ENCODE measurements around the gene KRT83.

KRT83 gene

DNA sequence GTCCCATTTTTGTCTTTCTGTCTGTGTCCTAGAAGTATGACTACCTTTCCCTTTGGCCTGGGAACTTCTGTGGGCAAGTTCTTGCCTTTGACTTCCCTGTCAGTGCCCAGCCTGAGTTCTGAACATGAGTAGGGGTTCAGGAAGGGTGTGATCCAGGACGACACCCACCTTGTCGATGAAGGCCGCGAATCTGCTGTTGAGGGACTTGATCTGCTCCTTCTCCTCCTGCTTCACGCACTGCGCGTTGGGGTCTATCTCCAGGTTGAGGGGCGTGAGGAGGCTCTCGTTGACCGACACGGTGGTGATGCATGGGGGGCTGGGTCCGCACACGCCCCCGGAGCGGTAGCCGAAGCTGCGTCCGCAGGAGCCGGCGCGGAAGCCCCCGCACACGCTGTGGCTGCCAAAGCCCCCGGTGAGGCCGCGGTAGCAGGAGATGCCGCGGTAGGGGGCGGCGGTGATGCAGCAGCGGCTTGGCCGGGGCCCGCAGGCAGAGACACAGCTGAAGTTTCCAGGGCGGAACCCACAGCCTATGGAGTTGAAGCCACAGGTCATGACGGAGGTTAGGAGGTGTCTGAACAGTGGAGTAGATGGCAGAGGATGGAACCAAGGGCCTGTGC, at the start of gene KRT83:
TSS of gene KRT83 (minus strand) at position 615 of the 617 bp plus-strand sequence. CDS start at position 552, 63 bp downstream.
- DNase-seq (no peak), ATAC-seq (no peak)
- Mint-ChIP-seq H3K27me3 (peaks cover 54% of the 10 kb centered on the region), H3K27ac (no peak within 1 kb of the TSS), H3K4me3 (no peak within 1 kb of the TSS), H3K4me1 (no peaks in the 10 kb centered on the region), H3K9me3 (no peaks in the 10 kb centered on the region)

DNA sequence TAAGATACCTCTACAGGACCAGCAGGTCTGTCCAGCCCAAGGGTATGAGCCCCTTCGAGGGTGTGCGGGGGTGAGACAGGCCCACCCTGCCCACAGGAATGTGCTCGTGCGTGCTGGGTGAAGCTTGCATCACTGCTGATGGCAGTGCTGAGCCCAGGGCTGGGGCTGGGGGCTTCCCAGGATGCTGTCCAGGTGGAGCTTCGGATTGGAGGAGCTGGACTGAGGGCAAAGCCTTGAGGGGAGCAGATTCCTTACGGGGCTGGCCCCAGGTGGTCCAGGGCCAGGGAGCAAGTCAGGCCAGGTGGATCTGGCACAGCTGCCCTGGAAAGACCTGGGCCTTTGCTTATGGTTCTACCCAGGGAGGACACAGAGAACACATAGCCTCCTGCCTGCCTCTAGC, 48.6 kb upstream of the KRT83 start:
- H3K9me3 Mint-ChIP-seq = no peaks in the 10 kb centered on the region
- DNase-seq (no peak), ATAC-seq (no peak)
- no peaks in the 10 kb centered on the region for H3K4me1 Mint-ChIP-seq
- no peaks in the 10 kb centered on the region for H3K27me3 Mint-ChIP-seq
- H3K27ac Mint-ChIP-seq = peak overlapping the region in 1 of 2 donors; percentile 43
- no peak overlapping the region for H3K4me3 Mint-ChIP-seq

DNA sequence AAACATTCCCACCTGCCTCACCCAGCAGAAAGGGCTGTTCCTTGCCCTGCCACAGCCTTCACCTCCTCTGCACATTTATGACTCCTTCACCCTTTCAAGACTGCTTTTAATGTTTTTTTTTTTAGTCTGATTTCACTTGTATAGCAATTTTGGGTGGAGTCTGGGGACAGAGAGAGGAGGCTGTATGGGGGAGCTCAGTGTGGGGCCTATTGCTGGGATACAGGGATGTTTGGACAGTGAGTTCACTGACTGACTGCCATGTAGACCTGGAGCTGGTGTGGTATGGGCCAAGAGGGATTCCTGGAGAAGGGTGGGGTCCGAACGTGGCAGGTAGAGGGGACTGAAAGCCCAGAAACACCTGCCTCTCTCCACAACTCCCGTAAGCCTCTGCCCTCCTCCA, 48.0 kb upstream of the KRT83 start:
- H3K27ac Mint-ChIP-seq = no peak overlapping the region
- no peaks in the 10 kb centered on the region for H3K4me1 Mint-ChIP-seq
- ATAC-seq (no peak), DNase-seq (no peak)
- no peaks in the 10 kb centered on the region for H3K27me3 Mint-ChIP-seq
- H3K4me3 Mint-ChIP-seq = no peak overlapping the region
- no peaks in the 10 kb centered on the region for H3K9me3 Mint-ChIP-seq

DNA sequence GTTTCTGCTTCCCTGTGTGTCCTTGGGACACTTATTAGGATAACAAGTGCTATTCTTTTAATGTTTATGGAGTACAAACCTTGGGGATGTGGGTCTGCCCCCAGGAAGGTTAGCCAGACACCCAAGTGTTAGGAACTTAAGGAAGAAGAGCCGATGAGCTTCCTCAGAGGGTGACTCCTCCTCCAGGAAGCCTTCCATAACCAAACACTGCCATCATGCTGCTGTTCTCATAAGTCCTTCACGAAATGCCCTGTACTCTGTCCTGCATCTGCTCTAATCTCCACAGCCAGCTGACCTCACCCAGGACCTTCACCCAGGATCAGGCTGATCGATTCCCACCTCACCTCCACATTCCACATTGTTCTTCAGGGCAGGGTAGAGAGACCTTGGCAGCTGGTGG, 47.3 kb upstream of the KRT83 start:
- DNase-seq = no peak
- ATAC-seq = no peak
- H3K4me3 Mint-ChIP-seq = no peak overlapping the region
- H3K27me3 Mint-ChIP-seq = no peaks in the 10 kb centered on the region
- no peaks in the 10 kb centered on the region for H3K9me3 Mint-ChIP-seq
- no peaks in the 10 kb centered on the region for H3K4me1 Mint-ChIP-seq
- H3K27ac Mint-ChIP-seq = no peak overlapping the region

DNA sequence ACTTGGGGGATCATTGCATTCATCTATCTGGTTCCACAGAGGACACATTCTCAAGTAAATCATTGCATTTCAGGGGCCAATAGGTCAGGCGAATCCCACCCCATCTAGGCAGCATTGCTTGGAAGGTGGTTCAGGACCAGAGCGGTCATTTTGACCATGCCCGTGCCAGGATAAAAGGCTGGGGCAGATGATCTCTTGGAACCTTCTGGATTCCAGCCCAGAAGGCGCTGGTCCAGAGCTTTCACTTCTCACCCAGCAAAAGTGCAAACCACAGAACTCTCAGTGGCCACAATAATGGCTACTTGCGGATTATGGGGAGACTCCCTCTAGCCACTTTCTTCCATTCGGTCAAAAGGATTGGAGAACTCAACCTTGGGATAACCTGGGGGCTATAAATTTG, 46.7 kb upstream of the KRT83 start:
- no peaks in the 10 kb centered on the region for H3K9me3 Mint-ChIP-seq
- ATAC-seq (no peak), DNase-seq (no peak)
- no peak overlapping the region for H3K27ac Mint-ChIP-seq
- no peaks in the 10 kb centered on the region for H3K4me1 Mint-ChIP-seq
- no peaks in the 10 kb centered on the region for H3K27me3 Mint-ChIP-seq
- H3K4me3 Mint-ChIP-seq = no peak overlapping the region

DNA sequence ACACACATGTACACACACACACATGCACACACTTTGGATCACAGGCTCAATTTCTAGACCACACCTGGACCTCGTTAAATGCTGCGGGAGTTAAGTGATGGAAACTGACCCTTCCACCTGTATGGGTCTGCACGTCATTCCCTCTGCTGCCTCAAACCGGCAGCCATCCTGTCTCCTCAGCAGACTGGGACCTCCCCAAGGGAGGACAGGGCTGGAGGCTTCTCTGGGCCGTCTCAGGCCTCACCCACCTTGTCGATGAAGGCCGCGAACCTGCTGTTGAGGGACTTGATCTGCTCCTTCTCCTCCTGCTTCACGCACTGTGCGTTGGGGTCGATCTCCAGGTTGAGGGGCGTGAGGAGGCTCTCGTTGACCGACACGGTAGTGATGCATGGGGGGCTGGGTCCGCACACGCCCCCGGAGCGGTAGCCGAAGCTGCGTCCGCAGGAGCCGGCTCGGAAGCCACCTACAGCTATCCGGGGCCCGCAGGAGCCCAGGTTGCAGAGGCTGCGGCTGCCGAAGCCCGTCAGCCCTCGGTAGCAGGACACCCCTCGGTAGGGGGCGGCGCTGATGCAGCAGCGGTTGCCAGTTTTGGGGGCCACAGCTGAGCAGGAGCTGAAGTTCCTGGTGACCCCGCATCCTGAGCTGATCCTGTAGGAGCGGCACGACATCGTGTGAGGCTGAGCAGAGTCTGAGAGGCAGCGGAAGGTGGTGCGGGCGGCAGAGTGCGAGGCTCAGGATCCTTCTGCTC, 45.7 kb upstream of the KRT83 start, which contains the start of gene KRT85:
TSS of gene KRT85 (minus strand) at position 744 of the 748 bp plus-strand sequence. CDS start at position 668, 76 bp downstream.
- ATAC-seq (no peak), DNase-seq (no peak)
- Mint-ChIP-seq H3K4me3 (no peak within 1 kb of the TSS), H3K9me3 (no peaks in the 10 kb centered on the region), H3K4me1 (no peaks in the 10 kb centered on the region), H3K27me3 (no peaks in the 10 kb centered on the region), H3K27ac (no peak within 1 kb of the TSS)

DNA sequence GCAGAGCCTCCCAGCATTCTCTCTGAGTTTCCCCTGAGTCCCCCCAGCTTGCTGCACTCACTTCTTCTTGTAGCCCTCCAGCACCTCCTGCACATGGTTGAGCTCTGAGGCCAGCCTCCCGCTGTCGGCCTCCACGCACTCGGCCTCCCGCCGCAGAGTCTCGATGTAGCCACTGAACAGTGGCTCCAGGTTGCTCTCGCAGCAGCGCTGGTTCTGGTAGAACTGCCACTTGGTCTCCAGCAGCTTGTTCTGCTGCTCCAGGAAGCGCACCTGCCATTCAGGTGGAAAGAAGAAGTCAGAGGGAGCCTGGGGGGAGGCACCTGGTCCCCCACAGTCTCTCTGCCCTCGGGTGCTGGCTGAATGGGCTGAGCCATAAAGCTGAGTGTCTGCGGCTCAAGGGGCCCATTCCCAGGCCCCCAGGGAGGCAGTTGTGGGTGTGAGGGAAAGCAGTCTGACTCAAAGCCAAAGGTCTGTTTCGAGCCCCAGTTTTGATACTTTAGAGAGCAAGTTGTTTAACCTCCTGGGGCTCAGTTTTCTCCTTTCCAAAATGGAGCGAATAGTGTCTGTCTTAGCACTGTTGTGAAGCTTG, 43.8 kb upstream of the KRT83 start:
- H3K9me3 Mint-ChIP-seq = no peaks in the 10 kb centered on the region
- H3K4me3 Mint-ChIP-seq = no peak overlapping the region
- DNase-seq (no peak), ATAC-seq (no peak)
- H3K4me1 Mint-ChIP-seq = no peaks in the 10 kb centered on the region
- H3K27ac Mint-ChIP-seq = no peak overlapping the region
- H3K27me3 Mint-ChIP-seq = no peaks in the 10 kb centered on the region

DNA sequence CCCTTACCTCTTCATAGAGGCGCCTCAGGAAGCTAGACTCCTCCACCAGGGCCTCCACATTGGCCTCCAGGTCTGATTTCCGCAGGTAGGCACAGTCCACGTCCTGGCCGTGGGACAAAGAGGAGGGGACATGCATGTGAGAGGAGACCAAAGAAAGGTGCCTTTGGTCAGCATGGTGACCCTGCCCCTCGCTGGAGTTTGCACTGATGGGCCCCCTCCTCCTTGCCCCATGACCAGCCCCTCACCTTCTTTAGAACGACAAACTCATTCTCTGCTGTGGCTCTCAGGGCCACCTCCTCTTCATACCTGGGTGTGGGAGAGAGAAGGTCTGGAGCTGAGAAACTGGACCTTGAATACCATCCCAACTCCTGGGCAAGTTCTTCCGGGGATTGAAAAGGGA, 42.9 kb upstream of the KRT83 start:
- no peak for DNase-seq
- Mint-ChIP-seq H3K9me3 (no peaks in the 10 kb centered on the region), H3K4me3 (no peak overlapping the region), H3K4me1 (peaks cover 9% of the 10 kb centered on the region), H3K27me3 (no peaks in the 10 kb centered on the region), H3K27ac (no peak overlapping the region)
- ATAC-seq = no peak

DNA sequence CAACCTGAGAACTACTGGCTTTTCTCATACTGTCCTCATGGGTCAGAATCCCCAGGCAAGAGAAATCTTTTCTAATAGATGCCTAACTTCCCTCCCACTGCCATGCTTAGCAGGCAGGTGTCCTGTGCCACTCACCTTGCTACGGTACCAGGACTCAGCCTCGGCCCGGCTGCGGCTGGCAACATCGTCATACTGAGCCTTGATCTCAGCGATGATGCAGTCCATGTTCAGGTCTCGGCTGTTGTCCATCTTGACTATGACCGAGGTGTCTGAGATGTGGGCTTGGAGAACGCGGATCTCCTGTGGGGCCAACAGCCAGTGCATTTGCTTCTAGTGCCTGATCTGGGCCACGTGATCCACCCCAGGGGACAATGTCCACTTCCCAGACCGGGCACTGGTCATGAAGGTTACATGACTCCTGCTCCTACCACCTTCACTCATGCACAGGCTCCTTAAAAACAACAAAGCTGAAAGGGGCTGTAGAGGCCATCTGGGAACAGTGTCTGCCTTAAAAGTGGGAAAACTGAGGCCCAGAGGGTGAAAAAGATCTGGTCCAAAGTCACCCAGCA, 42.0 kb upstream of the KRT83 start:
- no peaks in the 10 kb centered on the region for H3K27me3 Mint-ChIP-seq
- no peaks in the 10 kb centered on the region for H3K9me3 Mint-ChIP-seq
- H3K4me1 Mint-ChIP-seq = peaks cover 17% of the 10 kb centered on the region
- DNase-seq = no peak
- no peak overlapping the region for H3K4me3 Mint-ChIP-seq
- no peak overlapping the region for H3K27ac Mint-ChIP-seq
- no peak for ATAC-seq

DNA sequence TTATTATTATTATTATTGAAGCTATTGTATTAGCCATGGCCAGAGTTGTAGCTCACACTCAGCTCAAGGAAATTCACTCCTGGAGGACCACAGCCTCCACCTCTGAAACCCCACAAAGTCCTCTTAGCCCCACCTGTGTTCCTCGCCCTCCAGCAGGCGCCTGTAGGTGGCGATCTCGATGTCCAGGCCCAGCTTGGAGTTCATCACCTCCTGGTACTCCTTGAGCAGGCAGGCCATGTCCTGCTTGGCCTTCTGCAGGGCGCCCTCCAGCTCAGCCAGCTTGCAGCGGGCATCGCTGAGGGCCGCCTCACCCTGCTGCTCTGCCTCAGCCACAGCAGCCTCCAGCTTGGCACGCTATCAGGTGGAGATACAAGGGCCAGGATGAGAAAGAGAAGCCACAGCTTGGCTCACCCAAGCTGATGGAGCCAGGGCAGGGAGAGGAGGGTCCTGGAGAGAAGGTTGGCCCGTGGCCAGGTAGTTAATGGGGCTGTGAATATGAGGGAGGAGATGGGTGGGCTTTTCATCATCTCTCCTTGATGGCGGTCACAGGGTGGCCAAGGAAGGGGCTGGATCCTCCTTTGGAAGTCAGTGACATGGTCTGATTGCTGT, 41.0 kb upstream of the KRT83 start:
- Mint-ChIP-seq H3K9me3 (no peaks in the 10 kb centered on the region), H3K27ac (no peak overlapping the region), H3K27me3 (no peaks in the 10 kb centered on the region), H3K4me3 (no peak overlapping the region), H3K4me1 (peaks cover 26% of the 10 kb centered on the region)
- DNase-seq (no peak), ATAC-seq (no peak)

DNA sequence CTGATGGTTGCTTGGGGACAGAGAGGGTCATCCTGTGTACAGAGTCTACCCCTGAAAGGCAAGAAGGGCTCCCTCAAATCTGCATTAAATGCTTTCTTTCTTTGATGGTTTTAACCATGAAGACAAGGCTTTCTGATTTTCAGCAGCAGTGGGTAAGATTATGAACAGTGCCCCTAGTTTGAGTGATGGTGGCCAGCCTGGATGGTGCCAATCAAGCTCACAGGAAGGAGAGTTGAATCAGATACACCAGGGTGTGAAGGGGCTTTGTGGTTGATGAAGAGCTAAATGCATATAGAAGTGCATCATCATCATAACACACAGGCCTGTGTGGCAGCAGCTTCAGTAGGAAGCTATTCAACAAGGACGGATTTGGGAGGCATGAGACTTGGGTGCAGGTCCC, 40.4 kb upstream of the KRT83 start:
- DNase-seq (no peak), ATAC-seq (no peak)
- no peak overlapping the region for H3K4me3 Mint-ChIP-seq
- H3K27ac Mint-ChIP-seq = no peak overlapping the region
- H3K4me1 Mint-ChIP-seq = peaks cover 26% of the 10 kb centered on the region
- H3K27me3 Mint-ChIP-seq = no peaks in the 10 kb centered on the region
- no peaks in the 10 kb centered on the region for H3K9me3 Mint-ChIP-seq

DNA sequence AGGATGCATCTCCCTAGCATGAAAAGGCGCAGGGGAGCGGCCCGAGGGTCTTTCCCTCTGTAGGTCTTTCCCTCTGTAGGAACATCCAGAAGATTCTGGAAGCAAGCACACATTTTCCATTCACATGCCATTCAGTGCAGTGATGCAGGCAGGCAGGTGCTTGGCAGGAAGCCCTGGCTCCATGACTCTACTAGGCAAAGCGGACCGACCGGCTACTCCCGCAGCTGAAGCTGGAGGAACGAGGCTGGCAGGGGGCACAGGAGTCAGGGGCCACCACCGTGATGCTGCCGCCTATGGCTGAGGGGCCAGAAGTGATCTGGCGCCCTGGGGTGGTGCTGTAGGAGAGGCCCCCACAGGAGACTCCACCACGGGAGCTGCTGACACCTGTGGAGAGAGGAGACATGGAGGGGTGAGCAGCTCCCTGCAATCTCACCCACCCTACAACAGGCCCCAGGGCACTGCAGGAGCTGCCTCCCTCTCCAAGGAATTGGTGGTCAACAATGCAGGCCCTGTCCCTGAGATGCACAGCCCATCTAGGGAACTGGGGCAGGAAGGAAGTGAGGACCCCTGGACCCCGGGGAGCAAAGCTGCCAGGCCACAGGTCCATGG, 39.6 kb upstream of the KRT83 start:
- Mint-ChIP-seq H3K27ac (no peak overlapping the region), H3K9me3 (no peaks in the 10 kb centered on the region), H3K27me3 (no peaks in the 10 kb centered on the region), H3K4me3 (no peak overlapping the region), H3K4me1 (peaks cover 26% of the 10 kb centered on the region)
- DNase-seq (no peak), ATAC-seq (no peak)

DNA sequence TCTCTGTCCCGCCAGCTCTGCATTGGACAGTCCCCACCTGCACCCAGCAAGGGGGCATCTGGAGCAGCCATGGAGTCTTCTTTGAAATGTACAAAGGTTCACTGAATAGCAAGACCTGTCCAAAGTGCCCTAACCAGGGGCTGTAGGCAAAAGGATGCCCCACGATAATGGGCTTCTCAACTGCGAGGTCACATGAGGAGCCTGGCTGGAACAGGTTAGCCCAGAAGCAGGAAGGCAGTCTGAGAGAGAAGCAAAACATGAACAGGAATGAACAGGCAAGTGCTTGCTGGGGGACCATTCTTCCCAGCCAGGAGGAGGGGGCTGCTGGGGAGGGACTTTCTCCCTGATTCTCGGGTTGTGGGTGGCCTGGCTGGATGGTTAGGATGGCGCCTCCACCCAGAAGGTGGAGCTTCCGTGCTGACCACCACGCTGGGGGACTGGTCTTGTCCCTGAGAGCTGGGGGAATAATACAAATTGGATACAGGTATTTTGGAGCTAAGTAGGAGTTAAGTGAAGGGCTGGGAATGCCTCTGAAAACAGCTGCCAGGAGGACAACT, 39.0 kb upstream of the KRT83 start:
- Mint-ChIP-seq H3K27ac (no peak overlapping the region), H3K4me3 (no peak overlapping the region), H3K9me3 (no peaks in the 10 kb centered on the region), H3K4me1 (peaks cover 26% of the 10 kb centered on the region), H3K27me3 (no peaks in the 10 kb centered on the region)
- ATAC-seq = no peak
- no peak for DNase-seq

DNA sequence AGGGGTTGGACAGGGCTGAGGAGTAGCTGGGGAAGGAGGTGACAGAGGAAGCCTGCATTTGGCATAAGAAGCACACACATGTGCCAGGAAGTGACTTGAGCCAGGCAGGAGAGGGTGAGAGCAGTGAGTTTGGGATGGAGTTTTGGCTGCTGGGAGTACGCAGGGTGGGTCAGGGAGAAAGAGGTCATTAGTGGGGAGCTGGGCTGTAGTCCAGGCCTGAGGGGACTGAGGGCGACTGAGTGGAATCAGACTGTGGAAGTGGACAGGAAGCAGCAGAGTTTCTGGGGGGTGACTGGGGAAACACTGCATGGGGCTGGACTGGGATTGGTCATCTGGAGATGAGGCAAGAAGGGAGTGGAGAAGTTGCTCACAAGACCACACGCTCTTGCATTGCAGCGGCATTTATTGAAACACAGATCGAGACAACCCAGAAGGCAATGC, 38.4 kb upstream of the KRT83 start:
- H3K27ac Mint-ChIP-seq = peak overlapping the region; percentile 53 to 61
- no peak for ATAC-seq
- no peak overlapping the region for H3K4me3 Mint-ChIP-seq
- no peaks in the 10 kb centered on the region for H3K9me3 Mint-ChIP-seq
- no peak for DNase-seq
- H3K4me1 Mint-ChIP-seq = peaks cover 26% of the 10 kb centered on the region
- peaks cover 4% of the 10 kb centered on the region for H3K27me3 Mint-ChIP-seq
